Measurements from ENCODE around the gene SFXN2. TPM values are rescaled to one million over a fixed set of nuclear protein-coding genes. Genes with fewer than 3 reads are reported as not detected.
"Not testable (repeated sequence)": the region's sequence is repeated elsewhere in the genome, so short reads cannot be mapped to it uniquely, and the experiment has no call there.

SFXN2 gene
- total RNA-seq, 1 donor from 2014 or later = 35.8 TPM

GRCh38 chr10:102712843-102713538 is 1.4 kb upstream of the SFXN2 start:
- Mint-ChIP-seq H3K4me3 (peak overlapping the region; percentile 89), H3K27me3 (no peaks in the 10 kb centered on the region), H3K27ac (peak overlapping the region; percentile 80), H3K4me1 (ENCODE audit: unreplicated experiment) (peaks cover 46% of the 10 kb centered on the region), H3K9me3 (no peaks in the 10 kb centered on the region), H3K36me3 (peaks cover 5% of the 10 kb centered on the region)
- no peak for TF ChIP-seq CTCF (conservative IDR thresholded peaks at IDR 0.05)
- no peak for DNase-seq (ENCODE audit: extremely low spot score, unreplicated experiment)

- Mint-ChIP-seq H3K9me3 (no peaks in the 10 kb centered on the region), H3K27me3 (no peaks in the 10 kb centered on the region), H3K4me1 (ENCODE audit: unreplicated experiment) (peaks cover 49% of the 10 kb centered on the region), H3K4me3 (peak overlapping the region; percentile 89), H3K36me3 (peaks cover 8% of the 10 kb centered on the region), H3K27ac (peak overlapping the region; percentile 80)
- TF ChIP-seq CTCF (conservative IDR thresholded peaks at IDR 0.05) = no peak
- DNase-seq (ENCODE audit: extremely low spot score, unreplicated experiment) = no peak
Measured at GRCh38 chr10:102713539-102713813, 960 bp upstream of the SFXN2 start.

- Mint-ChIP-seq H3K4me3 (peak within 1 kb of the TSS; percentile 89), H3K9me3 (no peaks in the 10 kb centered on the region), H3K27ac (peak within 1 kb of the TSS; percentile 80), H3K27me3 (no peaks in the 10 kb centered on the region), H3K4me1 (ENCODE audit: unreplicated experiment) (peaks cover 52% of the 10 kb centered on the region), H3K36me3 (peaks cover 8% of the 10 kb centered on the region)
- peak; percentile 84 for TF ChIP-seq CTCF (conservative IDR thresholded peaks at IDR 0.05)
- peak; percentile 96 for DNase-seq (ENCODE audit: extremely low spot score, unreplicated experiment)
Measured at GRCh38 chr10:102713814-102714620, 419 bp upstream of the SFXN2 start, which contains the start of gene ARL3. Gene ARL3, minus strand, starts transcription at chr10:102714397. Its CDS starts 122 bp downstream, at chr10:102714275.

- peak overlapping the region; percentile 32 for H3K27ac Mint-ChIP-seq
- H3K9me3 Mint-ChIP-seq = no peaks in the 10 kb centered on the region
- TF ChIP-seq CTCF (conservative IDR thresholded peaks at IDR 0.05) = no peak
- H3K27me3 Mint-ChIP-seq = no peaks in the 10 kb centered on the region
- no peak for DNase-seq (ENCODE audit: extremely low spot score, unreplicated experiment)
- H3K4me3 Mint-ChIP-seq = peak overlapping the region; percentile 89
- peaks cover 56% of the 10 kb centered on the region for H3K4me1 Mint-ChIP-seq (ENCODE audit: unreplicated experiment)
- peaks cover 11% of the 10 kb centered on the region for H3K36me3 Mint-ChIP-seq
Measured at GRCh38 chr10:102715880-102716279, 1.4 kb downstream of the SFXN2 start.

- peaks cover 59% of the 10 kb centered on the region for H3K4me1 Mint-ChIP-seq (ENCODE audit: unreplicated experiment)
- H3K4me3 Mint-ChIP-seq = peak overlapping the region; percentile 78
- H3K36me3 Mint-ChIP-seq = peaks cover 15% of the 10 kb centered on the region
- H3K27ac Mint-ChIP-seq = peak overlapping the region; percentile 87
- DNase-seq (ENCODE audit: extremely low spot score, unreplicated experiment); H3K27me3 Mint-ChIP-seq; H3K9me3 Mint-ChIP-seq: not testable (repeated sequence)
Measured at GRCh38 chr10:102716900-102717565, 2.6 kb downstream of the SFXN2 start.

GRCh38 chr10:102718220-102718619 is 3.8 kb downstream of the SFXN2 start:
- DNase-seq (ENCODE audit: extremely low spot score, unreplicated experiment) = no peak
- Mint-ChIP-seq H3K4me1 (ENCODE audit: unreplicated experiment) (peaks cover 50% of the 10 kb centered on the region), H3K27ac (peak overlapping the region; percentile 87), H3K9me3 (no peaks in the 10 kb centered on the region), H3K4me3 (peak overlapping the region; percentile 78), H3K27me3 (no peaks in the 10 kb centered on the region), H3K36me3 (peaks cover 15% of the 10 kb centered on the region)
- no peak for TF ChIP-seq CTCF (conservative IDR thresholded peaks at IDR 0.05)
